Ovary (tissue), 9 donors: ENCODE data around the gene ASB4. TPM values are rescaled to one million over a fixed set of nuclear protein-coding genes. Genes with fewer than 3 reads are reported as not detected.

Experiments used
- DNase-seq, 5 donors: peaks; one replicate each; pipeline ENCODE4 v3.0.0-alpha.2; 2019 to 2020
- H3K27ac ChIP-seq, 2 donors: fragments of 200-600 bp; one replicate each; pipeline versions ENCODE4 v1.5.1 to v1.8.0; 2019 to 2022
- H3K27me3 ChIP-seq: fragments of 200-600 bp; one replicate; pipeline ENCODE4 v1.8.0; 2022
- H3K36me3 ChIP-seq: fragments of 200-600 bp; sonication (generic); one replicate; pipeline ENCODE4 v1.5.1; 2019
- H3K4me1 ChIP-seq: one replicate; pipeline ENCODE4 v1.8.1; 2013; ENCODE audit warnings: mild to moderate bottlenecking, moderate library complexity; ENCODE audit not compliant: insufficient read depth
- H3K4me3 ChIP-seq: fragments of 200-600 bp; sonication (generic); one replicate; pipeline ENCODE4 v1.5.1; 2017
- H3K9me3 ChIP-seq, 2 donors: fragments of 200-600 bp in 1 of 2; sonication (generic) in 1 of 2; one replicate each; pipeline versions ENCODE4 v1.5.1 to v1.8.1; 2013 to 2019; ENCODE audit warnings: mild to moderate bottlenecking in 1 of 2, moderate library complexity in 1 of 2
- CTCF ChIP-seq, 3 donors: fragments of 450-650 bp in 2 of 3; fragments of 200-600 bp in 1 of 3; IDR thresholded peaks; one replicate each; pipeline versions ENCODE4 v1.5.1 to v1.8.0; 2016 to 2022; ENCODE audit warnings: antibody characterized with exemption in 3 of 3, mild to moderate bottlenecking in 1 of 3
- EP300 ChIP-seq: sonication (generic); formaldehyde crosslinking; IDR thresholded peaks from one replicate; pipeline ENCODE4 v1.6.1; 2017; ENCODE audit warnings: antibody characterized with exemption
- POLR2A ChIP-seq: fragments of 450-650 bp; IDR thresholded peaks from one replicate; pipeline ENCODE4 v1.6.1; 2017; ENCODE audit warnings: antibody characterized with exemption, mild to moderate bottlenecking, moderate library complexity
- WGBS, 3 donors: extraction: QIAGEN DNeasy Blood & Tissue Kit in 1 of 3; methylation state at CpG; one replicate each; pipeline versions ENCODE4 v1.1.5 to v1.1.7; 2013 to 2017; 5-methylcytosine and 5-hydroxymethylcytosine counted together
- intact Hi-C, 4 donors: fragments of 100-400 bp; cut with DNase I; formaldehyde crosslinking; loops; one replicate each; pipeline versions ENCODE4 v1.11.0 to v1.15.1; 2022 to 2023
- polyA plus RNA-seq, 2 donors: library from polyadenylated mRNA; stranded (reverse); fragments of 200-250 nt in 1 of 2; fragments of 350-450 nt in 1 of 2; fragmentation: Illumina TruSeq in 1 of 2; extraction: RNeasy Lipid Tissue Mini Kit (QIAGEN cat#74804) in 1 of 2; gene quantifications; one replicate each; pipeline ENCODE4 v1.2.3, GENCODE V29; 2013 to 2014
- total RNA-seq, 7 donors: library from RNA; depleted of rRNA in 2 of 7; stranded (reverse); fragments of >200 nt in 2 of 7; fragmentation: NEBNext Ultra II Directional in 3 of 7; extraction: Animal tissue kit (Norgen Biotek cat#: 25700) in 3 of 7; gene quantifications; one replicate each; pipeline versions ENCODE4 v1.1.0 to v1.2.4, GENCODE V29; 2016 to 2023
- donor health status: DM: no; HTN: no; CAD: no; lungs with moderate emphysema.
- donor health status: DM: no; HTN: no; CAD: no.
- donor health status: Bipolar disorder and iron deficiency.
- donor health status: DM: yes; HTN: yes; CAD: no.
- donor health status: DM: no; HTN: no; CAD: no.
- donor health status: DM: yes; HTN: yes; CAD: no.

Gene ASB4
- total and polyA plus RNA-seq, 9 donors = 0.11 to 2.0 (median 0.24) TPM

GRCh38 chr7:95493247-95493646 lies 7.5 kb downstream of the ASB4 start:
- Histone ChIP-seq H3K36me3 (no peaks in the 10 kb centered on the region), H3K4me1 (no peaks in the 10 kb centered on the region), H3K9me3 (no peaks in the 10 kb centered on the region), H3K4me3 (no peak overlapping the region), H3K27ac (no peak overlapping the region), H3K27me3 (no peaks in the 10 kb centered on the region)
- TF ChIP-seq CTCF (IDR thresholded peaks at IDR 0.05) (no peak), EP300 (no peak), POLR2A (no peak)
- intact Hi-C loops = no loop called here
- no peak for DNase-seq

- no peaks in the 10 kb centered on the region for H3K27me3 ChIP-seq
- H3K4me1 ChIP-seq = no peaks in the 10 kb centered on the region
- no peak overlapping the region for H3K27ac ChIP-seq
- no peaks in the 10 kb centered on the region for H3K9me3 ChIP-seq
- intact Hi-C loops = no loop called here
- TF ChIP-seq CTCF (IDR thresholded peaks at IDR 0.05) (no peak), POLR2A (no peak), EP300 (no peak)
- no peaks in the 10 kb centered on the region for H3K36me3 ChIP-seq
- 70 to 96% (median 73%) methylated on average over 2 of the region's 2 CpGs for WGBS, 3 donors
- no peak overlapping the region for H3K4me3 ChIP-seq
- no peak for DNase-seq
These were observed 8.1 kb downstream of the ASB4 start for GRCh38 chr7:95493844-95494243.

GRCh38 chr7:95501261-95501832 lies 15.6 kb downstream of the ASB4 start:
- Histone ChIP-seq H3K9me3 (no peaks in the 10 kb centered on the region), H3K4me3 (no peak overlapping the region), H3K36me3 (no peaks in the 10 kb centered on the region), H3K4me1 (no peaks in the 10 kb centered on the region), H3K27me3 (no peaks in the 10 kb centered on the region), H3K27ac (no peak overlapping the region)
- TF ChIP-seq POLR2A (no peak), EP300 (no peak), CTCF (IDR thresholded peaks at IDR 0.05) (no peak)
- WGBS, 3 donors = 67 to 85% (median 82%) methylated on average over 5 of the region's 5 CpGs
- no peak for DNase-seq
- intact Hi-C loops = loop anchor here in 1 of 4 donors (5.0 kb wide), 1 partner anchor 469 kb away; no protein-coding TSS in a partner anchor

- TF ChIP-seq POLR2A (no peak), CTCF (IDR thresholded peaks at IDR 0.05) (no peak), EP300 (no peak)
- WGBS, 3 donors = 93 to 96% (median 95%) methylated on average over 1 of the region's 1 CpG
- no peak for DNase-seq
- H3K4me3 ChIP-seq = no peak overlapping the region
- no peaks in the 10 kb centered on the region for H3K9me3 ChIP-seq
- H3K4me1 ChIP-seq = no peaks in the 10 kb centered on the region
- no peaks in the 10 kb centered on the region for H3K27me3 ChIP-seq
- no peak overlapping the region for H3K27ac ChIP-seq
- no peaks in the 10 kb centered on the region for H3K36me3 ChIP-seq
- intact Hi-C loops = loop anchor here in 1 of 4 donors (5.0 kb wide), 1 partner anchor 470 kb away; no protein-coding TSS in a partner anchor
These were observed 16.7 kb downstream of the ASB4 start for GRCh38 chr7:95502403-95502802.
